Measurements from ENCODE around the gene ST6GALNAC3. TPM values are rescaled to one million over a fixed set of nuclear protein-coding genes. Genes with fewer than 3 reads are reported as not detected.

ST6GALNAC3 gene
- total RNA-seq, 1 experiment from 2014 or later: 0.03 TPM

- Histone ChIP-seq H3K4me1 (ENCODE audit: control insufficient read depth, insufficient read depth, low read length) (no peaks in the 10 kb centered on the region), H3K9me3 (ENCODE audit: control insufficient read depth, insufficient read depth, low read depth, low read length) (no peaks in the 10 kb centered on the region), H3K36me3 (ENCODE audit: control insufficient read depth, insufficient read depth, low read length) (no peaks in the 10 kb centered on the region), H3K27me3 (ENCODE audit: control insufficient read depth, insufficient read depth, low read length) (no peaks in the 10 kb centered on the region; the same call in 1 of the 2 replicates), H3K4me3 (ENCODE audit: low read depth in 2 of 2, low read length in 2 of 2) (no peak overlapping the region), H3K27ac (ENCODE audit: low read length) (no peak overlapping the region)
- ChIA-PET CTCF (no interaction called here), POLR2A (no interaction called here)
- ATAC-seq: no peak
- no peak for DNase-seq (ENCODE audit: low read depth, low spot score)
- no peak for TF ChIP-seq POLR2AphosphoS5 (IDR thresholded peaks at IDR 0.05; ENCODE audit: low read depth, low read length)
- TF ChIP-seq, protein P1, sequence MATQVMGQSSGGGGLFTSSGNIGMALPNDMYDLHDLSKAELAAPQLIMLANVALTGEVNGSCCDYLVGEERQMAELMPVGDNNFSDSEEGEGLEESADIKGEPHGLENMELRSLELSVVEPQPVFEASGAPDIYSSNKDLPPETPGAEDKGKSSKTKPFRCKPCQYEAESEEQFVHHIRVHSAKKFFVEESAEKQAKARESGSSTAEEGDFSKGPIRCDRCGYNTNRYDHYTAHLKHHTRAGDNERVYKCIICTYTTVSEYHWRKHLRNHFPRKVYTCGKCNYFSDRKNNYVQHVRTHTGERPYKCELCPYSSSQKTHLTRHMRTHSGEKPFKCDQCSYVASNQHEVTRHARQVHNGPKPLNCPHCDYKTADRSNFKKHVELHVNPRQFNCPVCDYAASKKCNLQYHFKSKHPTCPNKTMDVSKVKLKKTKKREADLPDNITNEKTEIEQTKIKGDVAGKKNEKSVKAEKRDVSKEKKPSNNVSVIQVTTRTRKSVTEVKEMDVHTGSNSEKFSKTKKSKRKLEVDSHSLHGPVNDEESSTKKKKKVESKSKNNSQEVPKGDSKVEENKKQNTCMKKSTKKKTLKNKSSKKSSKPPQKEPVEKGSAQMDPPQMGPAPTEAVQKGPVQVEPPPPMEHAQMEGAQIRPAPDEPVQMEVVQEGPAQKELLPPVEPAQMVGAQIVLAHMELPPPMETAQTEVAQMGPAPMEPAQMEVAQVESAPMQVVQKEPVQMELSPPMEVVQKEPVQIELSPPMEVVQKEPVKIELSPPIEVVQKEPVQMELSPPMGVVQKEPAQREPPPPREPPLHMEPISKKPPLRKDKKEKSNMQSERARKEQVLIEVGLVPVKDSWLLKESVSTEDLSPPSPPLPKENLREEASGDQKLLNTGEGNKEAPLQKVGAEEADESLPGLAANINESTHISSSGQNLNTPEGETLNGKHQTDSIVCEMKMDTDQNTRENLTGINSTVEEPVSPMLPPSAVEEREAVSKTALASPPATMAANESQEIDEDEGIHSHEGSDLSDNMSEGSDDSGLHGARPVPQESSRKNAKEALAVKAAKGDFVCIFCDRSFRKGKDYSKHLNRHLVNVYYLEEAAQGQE (IDR thresholded peaks at IDR 0.05; ENCODE audit: insufficient read depth in 1 of 2, low read depth in 2 of 2, low read length in 1 of 2): no peak
- no peak for TF ChIP-seq TCF7L2 (IDR thresholded peaks at IDR 0.05; ENCODE audit: low read depth, low read length)
- TF ChIP-seq SIN3A (IDR thresholded peaks at IDR 0.05; ENCODE audit: borderline replicate concordance, insufficient read depth, low read depth, low read length): no peak
- no peak for TF ChIP-seq CTCF (IDR thresholded peaks at IDR 0.05)
- BruUV-seq (replicated peaks): no TSS peak
- in situ Hi-C loops (cut with HindIII; ENCODE audit: low pct_unique_long_range_greater_than_20kb, low sequenced_read_pairs) (no loop called here), intact Hi-C loops (cut with micrococcal nuclease; ENCODE audit: unreplicated experiment) (no loop called here)
Measured at GRCh38 chr1:76291737-76292136, 217.2 kb downstream of the ST6GALNAC3 start.

GRCh38 chr1:76292418-76293184, 218.1 kb downstream of the ST6GALNAC3 start:
- no peak for TF ChIP-seq CTCF (IDR thresholded peaks at IDR 0.05)
- no peak for TF ChIP-seq POLR2AphosphoS5 (IDR thresholded peaks at IDR 0.05; ENCODE audit: low read depth, low read length)
- no peak for TF ChIP-seq SIN3A (IDR thresholded peaks at IDR 0.05; ENCODE audit: borderline replicate concordance, insufficient read depth, low read depth, low read length)
- TF ChIP-seq, protein P1 (IDR thresholded peaks at IDR 0.05; ENCODE audit: insufficient read depth in 1 of 2, low read depth in 2 of 2, low read length in 1 of 2): no peak
- TF ChIP-seq TCF7L2 (IDR thresholded peaks at IDR 0.05; ENCODE audit: low read depth, low read length): no peak
- in situ Hi-C loops (cut with HindIII; ENCODE audit: low pct_unique_long_range_greater_than_20kb, low sequenced_read_pairs): no loop called here
- ChIA-PET CTCF (no interaction called here), POLR2A (no interaction called here)
- H3K4me1 ChIP-seq (ENCODE audit: control insufficient read depth, insufficient read depth, low read length): no peaks in the 10 kb centered on the region
- no TSS peak for BruUV-seq (replicated peaks)
- no peak overlapping the region for H3K4me3 ChIP-seq (ENCODE audit: low read depth in 2 of 2, low read length in 2 of 2)
- intact Hi-C loops (cut with micrococcal nuclease; ENCODE audit: unreplicated experiment): no loop called here
- no peak for ATAC-seq
- H3K27me3 ChIP-seq (ENCODE audit: control insufficient read depth, insufficient read depth, low read length): no peaks in the 10 kb centered on the region; the same call in 1 of the 2 replicates
- H3K9me3 ChIP-seq (ENCODE audit: control insufficient read depth, insufficient read depth, low read depth, low read length): no peaks in the 10 kb centered on the region
- no peaks in the 10 kb centered on the region for H3K36me3 ChIP-seq (ENCODE audit: control insufficient read depth, insufficient read depth, low read length)
- no peak for DNase-seq (ENCODE audit: low read depth, low spot score)
- H3K27ac ChIP-seq (ENCODE audit: low read length): no peak overlapping the region
